Caco-2 (cell line): ENCODE data around the gene PDYN. TPM values are rescaled to one million over a fixed set of nuclear protein-coding genes. Genes with fewer than 3 reads are reported as not detected.

Experiments
- BruUV-seq: library from RNA; stranded (reverse); fragments of 400-500 nt; replicated peaks from 2 replicates; lab custom pipeline; 2021; lab: Mats Ljungman, UMichigan
- CTCF ChIA-PET: fragments of 300-600 bp; sonication (Branson Sonifier 250); formaldehyde crosslinking; loops from one replicate; lab custom pipeline; 2022; ENCODE audit warnings: antibody characterized with exemption; lab: Charles Lee
- POLR2A ChIA-PET: fragments of 300-600 bp; sonication (Branson Sonifier 250); formaldehyde crosslinking; loops from one replicate; lab custom pipeline; 2022; ENCODE audit warnings: antibody characterized with exemption; lab: Charles Lee
- DNase-seq, 2 experiments: peaks; one replicate each; pipeline versions ENCODE4 v3.0.0 to v3.0.0-alpha.2; 2020 to 2022
- H3K27me3 ChIP-seq: replicated peaks from 2 replicates; pipeline ENCODE4 v1.6.0; 2011; ENCODE audit warnings: low read length; ENCODE audit not compliant: control insufficient read depth, insufficient read depth
- H3K36me3 ChIP-seq: 2 replicates; pipeline ENCODE4 v1.5.1; 2011; ENCODE audit warnings: low read length; ENCODE audit not compliant: control insufficient read depth, insufficient read depth
- H3K4me1 ChIP-seq: fragments of 250-450 bp; sonication (Bioruptor Pico); 2 replicates; pipeline ENCODE4 v1.5.1; 2020; ENCODE audit warnings: mild to moderate bottlenecking
- H3K4me3 ChIP-seq: 2 replicates; pipeline ENCODE4 v1.5.1; 2011; ENCODE audit warnings: low read depth, mild to moderate bottlenecking, control low read depth, low read length
- H3K9me3 ChIP-seq: fragments of 250-450 bp; sonication (Bioruptor Pico); 2 replicates; pipeline ENCODE4 v1.5.1; 2020; ENCODE audit warnings: mild to moderate bottlenecking, moderate library complexity
- H3K27ac Mint-ChIP-seq: one replicate; pipeline ENCODE4 v1.8.0; 2022; ENCODE audit warnings: mixed read lengths; ENCODE audit not compliant: unreplicated experiment
- H3K27me3 Mint-ChIP-seq: one replicate; pipeline ENCODE4 v1.8.0; 2022; ENCODE audit warnings: mixed read lengths; ENCODE audit not compliant: insufficient read depth, unreplicated experiment
- H3K36me3 Mint-ChIP-seq: one replicate; pipeline ENCODE4 v1.8.0; 2022; ENCODE audit warnings: mild to moderate bottlenecking, mixed read lengths; ENCODE audit not compliant: insufficient read depth, unreplicated experiment
- H3K4me1 Mint-ChIP-seq: one replicate; pipeline ENCODE4 v1.8.0; 2022; ENCODE audit warnings: low read depth, mixed read lengths; ENCODE audit not compliant: unreplicated experiment
- H3K4me3 Mint-ChIP-seq: one replicate; pipeline ENCODE4 v1.8.0; 2022; ENCODE audit warnings: mild to moderate bottlenecking, moderate library complexity, mixed read lengths; ENCODE audit not compliant: unreplicated experiment
- H3K9me3 Mint-ChIP-seq: one replicate; pipeline ENCODE4 v1.8.0; 2022; ENCODE audit warnings: mixed read lengths; ENCODE audit not compliant: unreplicated experiment
- intact Hi-C: fragments of 100-400 bp; cut with micrococcal nuclease; formaldehyde crosslinking; loops from one replicate; pipeline ENCODE4 v1.10.0; 2022; ENCODE audit not compliant: unreplicated experiment
- total RNA-seq: library from RNA; stranded (reverse); gene quantifications from 2 replicates; pipeline ENCODE4 v1.2.3, GENCODE V29; 2022
- TF ChIP-seq, protein P1 (sequence below), 2 experiments: fragments of 200-600 bp in 1 of 2; IDR thresholded peaks; 1 replicate in 1 of 2; 2 replicates in 1 of 2; pipeline versions ENCODE4 v1.5.1 to v1.8.0; 2011 to 2022; ENCODE audit warnings: antibody characterized with exemption in 1 of 2, control low read depth in 1 of 2, inconsistent platforms in 1 of 2, low read depth in 1 of 2, low read length in 1 of 2, mild to moderate bottlenecking in 1 of 2, moderate library complexity in 1 of 2; ENCODE audit not compliant: insufficient read depth in 1 of 2, severe bottlenecking in 1 of 2, unreplicated experiment in 1 of 2

The PDYN gene
- total RNA-seq, 1 experiment from 2014 or later: not detected

DNA sequence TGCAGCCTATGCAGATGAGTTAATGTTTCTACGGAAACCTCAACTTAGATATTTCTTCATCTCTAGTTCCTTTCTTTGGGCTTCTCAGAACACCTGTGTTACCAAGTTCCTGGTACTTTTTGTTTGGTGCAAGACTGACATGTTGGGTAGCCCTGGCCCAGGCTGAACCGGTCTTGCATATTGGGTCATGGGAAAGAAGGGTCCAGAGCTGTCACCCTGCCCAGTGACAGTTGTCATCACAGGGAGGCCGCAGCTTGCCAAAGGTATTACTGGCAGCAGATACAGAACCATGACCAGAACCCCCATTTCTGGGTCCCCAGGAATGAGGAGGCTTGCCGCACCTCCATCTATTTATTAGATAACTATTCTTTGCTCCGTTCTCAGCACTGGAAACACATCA is 40.2 kb downstream of the PDYN start:
- no TSS peak for BruUV-seq
- Mint-ChIP-seq H3K27ac (no peak overlapping the region), H3K9me3 (no peaks in the 10 kb centered on the region), H3K27me3 (no peaks in the 10 kb centered on the region), H3K4me3 (no peak overlapping the region), H3K36me3 (no peaks in the 10 kb centered on the region), H3K4me1 (peaks cover 6% of the 10 kb centered on the region)
- no peak for DNase-seq
- H3K27me3 ChIP-seq: no peaks in the 10 kb centered on the region
- 0 out of 2 replicates have a peak, but pooled peaks cover 4% of the 10 kb centered on the region for H3K4me1 ChIP-seq
- H3K4me3 ChIP-seq: no peak overlapping the region
- intact Hi-C loops: no loop called here
- CTCF ChIA-PET: no interaction called here
- POLR2A ChIA-PET: no interaction called here
- no peaks in the 10 kb centered on the region for H3K36me3 ChIP-seq
- TF ChIP-seq, protein P1, sequence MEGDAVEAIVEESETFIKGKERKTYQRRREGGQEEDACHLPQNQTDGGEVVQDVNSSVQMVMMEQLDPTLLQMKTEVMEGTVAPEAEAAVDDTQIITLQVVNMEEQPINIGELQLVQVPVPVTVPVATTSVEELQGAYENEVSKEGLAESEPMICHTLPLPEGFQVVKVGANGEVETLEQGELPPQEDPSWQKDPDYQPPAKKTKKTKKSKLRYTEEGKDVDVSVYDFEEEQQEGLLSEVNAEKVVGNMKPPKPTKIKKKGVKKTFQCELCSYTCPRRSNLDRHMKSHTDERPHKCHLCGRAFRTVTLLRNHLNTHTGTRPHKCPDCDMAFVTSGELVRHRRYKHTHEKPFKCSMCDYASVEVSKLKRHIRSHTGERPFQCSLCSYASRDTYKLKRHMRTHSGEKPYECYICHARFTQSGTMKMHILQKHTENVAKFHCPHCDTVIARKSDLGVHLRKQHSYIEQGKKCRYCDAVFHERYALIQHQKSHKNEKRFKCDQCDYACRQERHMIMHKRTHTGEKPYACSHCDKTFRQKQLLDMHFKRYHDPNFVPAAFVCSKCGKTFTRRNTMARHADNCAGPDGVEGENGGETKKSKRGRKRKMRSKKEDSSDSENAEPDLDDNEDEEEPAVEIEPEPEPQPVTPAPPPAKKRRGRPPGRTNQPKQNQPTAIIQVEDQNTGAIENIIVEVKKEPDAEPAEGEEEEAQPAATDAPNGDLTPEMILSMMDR (IDR thresholded peaks at IDR 0.05; ENCODE audit: insufficient read depth in 1 of 2, low read depth in 1 of 2, low read length in 1 of 2, severe bottlenecking in 1 of 2, unreplicated experiment in 1 of 2): no peak
- no peaks in the 10 kb centered on the region for H3K9me3 ChIP-seq

GRCh38 chr20:1952737-1953530 is 40.9 kb downstream of the PDYN start:
- Histone ChIP-seq H3K9me3 (no peaks in the 10 kb centered on the region), H3K36me3 (no peaks in the 10 kb centered on the region), H3K4me1 (peaks cover 6% of the 10 kb centered on the region; the same call in 1 of the 2 replicates), H3K27me3 (no peaks in the 10 kb centered on the region), H3K4me3 (no peak overlapping the region)
- ChIA-PET POLR2A (interaction anchor here (0.5 kb wide), 1 partner anchor 518 kb away, joined by 3 read pairs; the partner anchor contains the start of gene SNRPB), CTCF (interaction anchor here (0.6 kb wide), 2 partner anchors 290 to 464 kb away, joined by 3 to 4 read pairs; no protein-coding TSS in a partner anchor)
- Mint-ChIP-seq H3K27ac (no peak overlapping the region), H3K4me1 (peaks cover 6% of the 10 kb centered on the region), H3K27me3 (no peaks in the 10 kb centered on the region), H3K4me3 (no peak overlapping the region), H3K36me3 (no peaks in the 10 kb centered on the region), H3K9me3 (no peaks in the 10 kb centered on the region)
- no peak for DNase-seq
- intact Hi-C loops: no loop called here
- TF ChIP-seq, protein P1 (IDR thresholded peaks at IDR 0.05; ENCODE audit: insufficient read depth in 1 of 2, low read depth in 1 of 2, low read length in 1 of 2, severe bottlenecking in 1 of 2, unreplicated experiment in 1 of 2): no peak
- BruUV-seq: no TSS peak

DNA sequence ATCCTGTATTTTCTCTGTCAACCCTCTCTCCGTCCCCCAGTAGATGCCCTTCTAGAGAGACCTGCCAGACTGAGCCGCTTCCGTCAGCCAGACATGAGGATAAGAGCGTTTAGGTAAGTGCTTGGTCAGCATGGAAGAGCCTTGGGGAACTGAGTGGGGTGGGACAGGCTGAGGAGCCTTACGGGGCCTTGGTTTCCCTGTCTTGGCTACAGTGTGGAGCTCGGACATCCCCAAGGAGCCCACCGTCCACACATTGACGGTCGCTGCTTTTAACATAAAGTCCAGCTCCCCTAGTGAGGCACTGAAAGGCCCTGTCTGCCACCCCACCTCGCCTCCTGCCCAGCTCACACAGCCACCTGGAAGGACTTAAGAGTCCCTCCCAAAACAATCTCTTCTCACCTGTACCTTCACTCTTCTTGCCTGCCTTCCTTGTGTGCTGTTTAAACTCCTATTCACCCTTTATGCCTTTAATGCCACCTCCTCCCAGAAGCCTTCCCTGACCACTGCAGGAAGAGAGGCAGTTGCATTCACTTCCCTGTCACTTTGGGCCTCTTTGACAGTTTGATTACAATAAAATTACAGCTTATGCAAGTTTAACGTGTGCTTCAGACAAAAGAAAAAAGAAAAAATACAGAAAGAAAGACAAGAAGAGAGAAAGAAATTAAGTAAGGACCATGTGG is 42.3 kb downstream of the PDYN start:
- Mint-ChIP-seq H3K27me3 (no peaks in the 10 kb centered on the region), H3K9me3 (no peaks in the 10 kb centered on the region), H3K4me3 (no peak overlapping the region), H3K36me3 (no peaks in the 10 kb centered on the region), H3K4me1 (peaks cover 6% of the 10 kb centered on the region), H3K27ac (no peak overlapping the region)
- ChIA-PET CTCF (no interaction called here), POLR2A (no interaction called here)
- no peaks in the 10 kb centered on the region for H3K36me3 ChIP-seq
- no peak for DNase-seq
- H3K4me1 ChIP-seq: peaks cover 7% of the 10 kb centered on the region; the same call in 1 of the 2 replicates
- H3K9me3 ChIP-seq: no peaks in the 10 kb centered on the region
- intact Hi-C loops: no loop called here
- BruUV-seq: no TSS peak
- no peak overlapping the region for H3K4me3 ChIP-seq
- TF ChIP-seq, protein P1 (IDR thresholded peaks at IDR 0.05; ENCODE audit: insufficient read depth in 1 of 2, low read depth in 1 of 2, low read length in 1 of 2, severe bottlenecking in 1 of 2, unreplicated experiment in 1 of 2): no peak
- no peaks in the 10 kb centered on the region for H3K27me3 ChIP-seq
